H1 (cell line): ENCODE results near the gene ADAMTS4.

ENCODE experiments used
- JUN ChIP-seq: IDR thresholded peaks from 2 replicates; pipeline ENCODE4 v1.6.1; 2011; ENCODE audit warnings: low read depth, mild to moderate bottlenecking, improper control_type of control experiment, low read length
- SP2 ChIP-seq: IDR thresholded peaks from 2 replicates; pipeline ENCODE4 v1.6.1; 2012; ENCODE audit warnings: mild to moderate bottlenecking, low read length, inconsistent platforms
- TF ChIP-seq, protein P1 (sequence below), 3 experiments: IDR thresholded peaks; 1 replicate in 2 of 3; 2 replicates in 1 of 3; pipeline versions ENCODE4 v1.5.1 to v1.6.1; 2011; ENCODE audit warnings: low read length in 3 of 3, mild to moderate bottlenecking in 3 of 3, inconsistent platforms in 2 of 3, low read depth in 1 of 3, moderate library complexity in 1 of 3; ENCODE audit not compliant: insufficient read depth in 1 of 3; ENCODE audit errors: control extremely low read depth in 1 of 3
- TF ChIP-seq, protein P2 (sequence below): IDR thresholded peaks from 2 replicates; pipeline ENCODE4 v1.6.1; 2011; ENCODE audit warnings: low read depth, mild to moderate bottlenecking, low read length; ENCODE audit not compliant: insufficient read depth

DNA sequence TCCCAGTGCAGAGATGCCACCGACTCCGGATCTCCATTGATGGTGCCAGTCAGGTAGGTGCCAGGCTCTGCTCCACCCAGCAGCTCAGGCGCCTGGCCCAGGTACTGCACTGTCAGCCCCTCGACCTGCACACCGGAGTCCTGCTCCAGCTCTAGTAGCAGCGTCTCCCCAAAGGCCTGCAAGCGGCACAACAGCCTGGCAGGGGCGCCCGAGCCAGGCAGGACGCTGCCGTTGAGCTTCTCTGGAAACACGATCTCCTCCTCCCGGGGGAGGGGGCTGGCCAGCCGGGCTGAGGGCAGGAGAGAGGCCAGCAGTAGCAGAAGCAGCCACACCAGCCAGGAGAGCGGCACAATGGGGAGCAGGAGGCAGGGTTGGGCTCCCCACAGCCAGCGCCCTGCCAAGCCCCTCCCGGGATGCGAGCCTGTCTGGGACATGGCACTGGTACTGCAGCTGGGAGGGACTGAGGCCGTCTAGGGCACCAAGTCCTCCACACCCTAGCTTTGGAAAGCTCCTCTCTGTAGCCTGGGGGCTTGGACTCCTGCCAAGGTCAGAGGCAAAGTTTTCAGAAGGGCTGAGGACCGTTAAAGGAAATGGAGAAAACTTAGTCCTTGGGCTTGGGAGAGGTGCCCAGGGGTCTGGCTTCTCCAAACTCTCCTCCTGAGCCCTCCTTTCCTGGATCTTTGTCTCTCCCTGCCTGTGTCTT lies 509 bp downstream of the ADAMTS4 start:
- TF ChIP-seq, protein P1, sequence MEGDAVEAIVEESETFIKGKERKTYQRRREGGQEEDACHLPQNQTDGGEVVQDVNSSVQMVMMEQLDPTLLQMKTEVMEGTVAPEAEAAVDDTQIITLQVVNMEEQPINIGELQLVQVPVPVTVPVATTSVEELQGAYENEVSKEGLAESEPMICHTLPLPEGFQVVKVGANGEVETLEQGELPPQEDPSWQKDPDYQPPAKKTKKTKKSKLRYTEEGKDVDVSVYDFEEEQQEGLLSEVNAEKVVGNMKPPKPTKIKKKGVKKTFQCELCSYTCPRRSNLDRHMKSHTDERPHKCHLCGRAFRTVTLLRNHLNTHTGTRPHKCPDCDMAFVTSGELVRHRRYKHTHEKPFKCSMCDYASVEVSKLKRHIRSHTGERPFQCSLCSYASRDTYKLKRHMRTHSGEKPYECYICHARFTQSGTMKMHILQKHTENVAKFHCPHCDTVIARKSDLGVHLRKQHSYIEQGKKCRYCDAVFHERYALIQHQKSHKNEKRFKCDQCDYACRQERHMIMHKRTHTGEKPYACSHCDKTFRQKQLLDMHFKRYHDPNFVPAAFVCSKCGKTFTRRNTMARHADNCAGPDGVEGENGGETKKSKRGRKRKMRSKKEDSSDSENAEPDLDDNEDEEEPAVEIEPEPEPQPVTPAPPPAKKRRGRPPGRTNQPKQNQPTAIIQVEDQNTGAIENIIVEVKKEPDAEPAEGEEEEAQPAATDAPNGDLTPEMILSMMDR (IDR thresholded peaks at IDR 0.05; ENCODE audit: control extremely low read depth in 1 of 3, insufficient read depth in 1 of 3, low read depth in 1 of 3, low read length in 3 of 3) = peak; percentile 35 to 46 (median 45)
- TF ChIP-seq SP2 = no peak
- TF ChIP-seq, protein P2, sequence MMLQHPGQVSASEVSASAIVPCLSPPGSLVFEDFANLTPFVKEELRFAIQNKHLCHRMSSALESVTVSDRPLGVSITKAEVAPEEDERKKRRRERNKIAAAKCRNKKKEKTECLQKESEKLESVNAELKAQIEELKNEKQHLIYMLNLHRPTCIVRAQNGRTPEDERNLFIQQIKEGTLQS = no peak
- TF ChIP-seq JUN = no peak
